ENCODE measurements around the gene PPP1R3C. TPM values are rescaled to one million over a fixed set of nuclear protein-coding genes. Genes with fewer than 3 reads are reported as not detected.

PPP1R3C gene
- under 1 TPM; 0.51 to 0.91 TPM for total RNA-seq
- 1.0 TPM for polyA plus RNA-seq (2013, experiment 1 of 2)
- 0.95 TPM for polyA plus RNA-seq (2013, experiment 2 of 2)
- long read RNA-seq, experiment 1, result 0 reads
- long read RNA-seq, experiment 2, result 0 reads
- long read RNA-seq, experiment 3, partial matches to known transcripts, result 0 of 4 reads
- long read RNA-seq, experiment 3, other reads (novel, unspliced or antisense), result 0 of 4 reads
- long read RNA-seq, experiment 4, partial matches to known transcripts, result 0 of 3 reads
- long read RNA-seq, experiment 4, other reads (novel, unspliced or antisense), result 1 of 3 reads

DNA sequence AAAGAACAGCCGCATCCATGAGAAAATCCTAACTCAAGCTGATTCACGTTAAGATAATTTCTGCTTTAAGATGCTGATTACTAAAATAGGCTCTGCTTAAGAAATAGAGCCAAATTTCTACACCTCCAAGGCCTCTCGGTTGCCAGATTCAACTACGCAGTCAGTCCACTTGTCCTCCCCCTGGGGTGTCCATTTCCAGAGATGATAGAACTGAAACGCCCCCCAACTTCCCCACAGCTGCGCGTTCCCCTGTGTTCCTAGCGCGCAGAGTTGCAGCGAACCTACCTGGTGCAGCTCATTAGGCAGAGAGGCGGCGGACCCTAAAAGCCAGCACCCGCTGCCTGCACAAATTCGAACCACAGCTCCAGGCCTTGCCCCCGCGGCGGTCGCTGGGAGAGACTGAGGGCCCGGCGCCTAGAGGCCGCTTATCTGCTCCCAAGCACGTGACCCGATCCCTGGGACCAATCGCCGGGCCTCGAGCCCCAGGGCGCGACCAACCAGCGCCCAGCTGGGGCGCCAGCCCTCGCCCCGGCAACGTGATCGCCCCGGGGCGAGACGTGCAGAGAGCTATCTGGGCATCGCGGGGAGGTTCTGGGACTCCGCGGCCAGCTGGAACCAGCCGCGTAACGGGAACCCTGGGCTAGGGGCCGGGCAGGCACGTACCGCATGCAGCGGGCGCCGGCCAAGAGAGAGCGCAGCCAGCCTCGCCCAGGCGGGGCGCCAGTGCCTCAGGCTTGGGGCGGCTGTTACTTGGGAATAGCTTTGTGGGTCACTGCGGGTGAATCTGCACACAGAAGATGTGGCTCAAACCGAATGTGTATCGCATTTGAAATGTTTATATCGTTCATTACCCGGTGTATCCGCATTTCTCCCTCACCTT is at the start of gene PPP1R3C:
Gene PPP1R3C, minus strand, starts transcription at position 401 of the 880 bp plus-strand sequence. Its CDS starts 102 bp downstream, at position 299.
- Histone ChIP-seq H3K36me3 (ENCODE audit: control insufficient read depth, insufficient read depth, low read length) (no peaks in the 10 kb centered on the region), H3K9ac (ENCODE audit: extremely low read depth, low read length, poor library complexity, severe bottlenecking) (no peak within 1 kb of the TSS), H3K4me1 (ENCODE audit: control insufficient read depth, insufficient read depth, low read length) (no peaks in the 10 kb centered on the region), H3K27me3 (ENCODE audit: control insufficient read depth, insufficient read depth, low read length, poor library complexity, severe bottlenecking) (peaks cover 37% of the 10 kb centered on the region), H3K4me3 (ENCODE audit: low read length) (peak within 1 kb of the TSS; percentile 25), H3K9me3 (ENCODE audit: control insufficient read depth, low read length) (no peaks in the 10 kb centered on the region), H3K27ac (ENCODE audit: low read depth, low read length) (no peak within 1 kb of the TSS)
- H3K4me3 Mint-ChIP-seq, result peak within 1 kb of the TSS; percentile 52
- H3K9me3 Mint-ChIP-seq, result no peaks in the 10 kb centered on the region
- 38 to 52% methylated on average over 52 to 61 of the region's 61 CpGs for WGBS, 2 experiments (ENCODE audit: insufficient coverage in 1 of 2, insufficient read length in 1 of 2)
- no peak within 1 kb of the TSS for H3K27ac Mint-ChIP-seq
- TF ChIP-seq, protein P1, sequence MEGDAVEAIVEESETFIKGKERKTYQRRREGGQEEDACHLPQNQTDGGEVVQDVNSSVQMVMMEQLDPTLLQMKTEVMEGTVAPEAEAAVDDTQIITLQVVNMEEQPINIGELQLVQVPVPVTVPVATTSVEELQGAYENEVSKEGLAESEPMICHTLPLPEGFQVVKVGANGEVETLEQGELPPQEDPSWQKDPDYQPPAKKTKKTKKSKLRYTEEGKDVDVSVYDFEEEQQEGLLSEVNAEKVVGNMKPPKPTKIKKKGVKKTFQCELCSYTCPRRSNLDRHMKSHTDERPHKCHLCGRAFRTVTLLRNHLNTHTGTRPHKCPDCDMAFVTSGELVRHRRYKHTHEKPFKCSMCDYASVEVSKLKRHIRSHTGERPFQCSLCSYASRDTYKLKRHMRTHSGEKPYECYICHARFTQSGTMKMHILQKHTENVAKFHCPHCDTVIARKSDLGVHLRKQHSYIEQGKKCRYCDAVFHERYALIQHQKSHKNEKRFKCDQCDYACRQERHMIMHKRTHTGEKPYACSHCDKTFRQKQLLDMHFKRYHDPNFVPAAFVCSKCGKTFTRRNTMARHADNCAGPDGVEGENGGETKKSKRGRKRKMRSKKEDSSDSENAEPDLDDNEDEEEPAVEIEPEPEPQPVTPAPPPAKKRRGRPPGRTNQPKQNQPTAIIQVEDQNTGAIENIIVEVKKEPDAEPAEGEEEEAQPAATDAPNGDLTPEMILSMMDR (conservative IDR thresholded peaks at IDR 0.05), result peak; percentile 56
- H3K4me1 Mint-ChIP-seq, result peaks cover 3% of the 10 kb centered on the region
- DNase-seq, result peak; percentile 92
- peaks cover 67% of the 10 kb centered on the region for H3K27me3 Mint-ChIP-seq (ENCODE audit: insufficient read depth)
- H3K36me3 Mint-ChIP-seq (ENCODE audit: low read depth), result no peaks in the 10 kb centered on the region

DNA sequence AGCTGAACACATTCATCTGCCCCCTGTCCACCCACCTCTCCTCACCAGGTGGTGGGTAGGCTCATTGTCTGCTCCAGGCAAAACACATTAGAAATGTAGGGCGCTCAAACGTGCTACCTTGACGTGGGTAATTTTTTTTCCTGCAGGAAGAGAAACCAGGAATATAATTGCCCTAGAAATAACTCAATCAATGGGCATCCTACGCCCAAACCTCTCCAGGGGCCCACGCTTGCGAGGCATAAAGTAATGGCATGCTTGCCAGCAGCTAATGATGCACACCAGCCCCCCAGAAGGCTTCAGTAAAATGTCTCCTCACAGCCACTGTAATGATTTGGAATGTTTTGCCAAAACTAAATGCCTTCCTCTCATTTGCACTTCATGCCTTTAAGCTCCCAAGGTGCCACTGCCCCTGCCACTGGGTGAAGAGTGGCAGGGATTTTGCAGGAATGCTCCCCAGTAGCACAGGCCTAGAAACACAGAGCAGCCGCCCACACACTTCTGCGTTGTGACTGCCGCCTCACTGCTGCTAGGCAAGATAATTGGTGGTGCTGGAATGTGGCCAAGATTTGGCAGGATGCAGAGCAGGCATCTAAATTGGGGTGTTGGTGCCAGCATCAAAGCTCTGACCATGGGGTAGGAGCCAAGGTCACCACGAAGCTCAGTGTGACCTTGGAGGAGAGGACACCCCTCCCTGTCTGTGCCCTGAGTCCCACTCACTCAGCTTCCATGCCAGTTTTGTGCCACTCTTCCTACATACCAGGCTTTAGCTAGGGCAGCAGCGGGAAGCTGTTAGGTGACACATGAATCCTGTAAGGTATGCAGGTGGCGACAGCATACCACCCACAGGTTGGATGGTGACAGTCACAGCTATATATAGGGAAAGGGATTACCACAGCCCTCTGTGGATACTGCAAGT is 48.7 kb upstream of the PPP1R3C start:
- H3K36me3 Mint-ChIP-seq (ENCODE audit: low read depth), result no peaks in the 10 kb centered on the region
- no peaks in the 10 kb centered on the region for H3K36me3 ChIP-seq (ENCODE audit: control insufficient read depth, insufficient read depth, low read length)
- TF ChIP-seq, protein P1 (conservative IDR thresholded peaks at IDR 0.05), result no peak
- no peak overlapping the region for H3K9ac ChIP-seq (ENCODE audit: extremely low read depth, low read length, poor library complexity, severe bottlenecking)
- no peak overlapping the region for H3K27ac Mint-ChIP-seq
- H3K4me3 Mint-ChIP-seq, result no peak overlapping the region
- H3K27me3 Mint-ChIP-seq (ENCODE audit: insufficient read depth), result no peaks in the 10 kb centered on the region
- H3K9me3 Mint-ChIP-seq, result no peaks in the 10 kb centered on the region
- 74 to 84% methylated on average over 5 to 12 of the region's 12 CpGs for WGBS, 2 experiments (ENCODE audit: insufficient coverage in 1 of 2, insufficient read length in 1 of 2)
- H3K4me3 ChIP-seq (ENCODE audit: low read length), result no peak overlapping the region
- H3K4me1 ChIP-seq (ENCODE audit: control insufficient read depth, insufficient read depth, low read length), result peaks cover 3% of the 10 kb centered on the region
- H3K4me1 Mint-ChIP-seq, result peaks cover 4% of the 10 kb centered on the region
- H3K27me3 ChIP-seq (ENCODE audit: control insufficient read depth, insufficient read depth, low read length, poor library complexity, severe bottlenecking), result no peaks in the 10 kb centered on the region
- no peak for DNase-seq
- H3K9me3 ChIP-seq (ENCODE audit: control insufficient read depth, low read length), result no peaks in the 10 kb centered on the region
- H3K27ac ChIP-seq (ENCODE audit: low read depth, low read length), result no peak overlapping the region

DNA sequence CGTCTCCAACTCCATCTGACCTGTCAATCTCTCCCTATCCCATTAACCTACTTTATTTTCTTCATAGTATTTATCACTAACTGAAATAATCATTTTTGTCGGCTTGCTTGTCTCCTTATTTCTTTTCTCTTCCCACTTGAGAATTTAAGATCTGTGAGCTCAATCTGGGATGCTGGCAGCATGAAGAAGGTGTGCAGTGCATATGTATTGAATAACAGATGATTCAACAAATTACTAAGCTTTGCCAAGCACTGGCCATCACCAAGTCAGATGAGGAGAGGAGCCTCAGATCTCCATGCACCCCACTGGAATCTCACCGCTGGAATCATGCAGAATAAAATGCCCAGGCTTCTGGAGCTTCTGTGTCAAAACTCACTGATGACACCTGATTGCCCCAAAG is 47.6 kb upstream of the PPP1R3C start:
- peaks cover 11% of the 10 kb centered on the region for H3K4me1 Mint-ChIP-seq
- H3K36me3 Mint-ChIP-seq (ENCODE audit: low read depth), result no peaks in the 10 kb centered on the region
- H3K4me3 ChIP-seq (ENCODE audit: low read length), result no peak overlapping the region
- DNase-seq, result no peak
- no peaks in the 10 kb centered on the region for H3K9me3 ChIP-seq (ENCODE audit: control insufficient read depth, low read length)
- H3K27ac ChIP-seq (ENCODE audit: low read depth, low read length), result no peak overlapping the region
- no peaks in the 10 kb centered on the region for H3K27me3 ChIP-seq (ENCODE audit: control insufficient read depth, insufficient read depth, low read length, poor library complexity, severe bottlenecking)
- H3K36me3 ChIP-seq (ENCODE audit: control insufficient read depth, insufficient read depth, low read length), result no peaks in the 10 kb centered on the region
- H3K27me3 Mint-ChIP-seq (ENCODE audit: insufficient read depth), result no peaks in the 10 kb centered on the region
- no peak overlapping the region for H3K27ac Mint-ChIP-seq
- peaks cover 6% of the 10 kb centered on the region for H3K4me1 ChIP-seq (ENCODE audit: control insufficient read depth, insufficient read depth, low read length)
- no peak overlapping the region for H3K4me3 Mint-ChIP-seq
- 86 to 92% methylated on average over 2 to 3 of the region's 3 CpGs for WGBS, 2 experiments (ENCODE audit: insufficient coverage in 1 of 2, insufficient read length in 1 of 2)
- H3K9me3 Mint-ChIP-seq, result no peaks in the 10 kb centered on the region
- H3K9ac ChIP-seq (ENCODE audit: extremely low read depth, low read length, poor library complexity, severe bottlenecking), result no peak overlapping the region
- TF ChIP-seq, protein P1 (conservative IDR thresholded peaks at IDR 0.05), result no peak

All from endodermal cell (in vitro differentiated cells).